Neuronal stem cell (in vitro differentiated cells): ENCODE measurements around the gene PLEKHA5.

ENCODE experiments used
- DNase-seq: peaks from one replicate; pipeline ENCODE4 v3.0.0-alpha.2; 2013; ENCODE audit warnings: low spot score
- H2AFZ ChIP-seq: one replicate; pipeline ENCODE4 v1.6.1; 2013; ENCODE audit warnings: mild to moderate bottlenecking, low read length, inconsistent platforms
- H2AK5ac ChIP-seq: 2 replicates; pipeline ENCODE4 v1.6.1; 2013; ENCODE audit warnings: low read depth, mild to moderate bottlenecking, inconsistent platforms, low read length, moderate library complexity, mixed read lengths
- H2BK120ac ChIP-seq: 2 replicates; pipeline ENCODE4 v1.6.1; 2013; ENCODE audit warnings: low read depth, mild to moderate bottlenecking, inconsistent platforms, low read length, moderate library complexity, mixed read lengths
- H2BK12ac ChIP-seq: one replicate; pipeline ENCODE4 v1.6.1; 2013; ENCODE audit warnings: low read length, inconsistent platforms
- H2BK15ac ChIP-seq: 2 replicates; pipeline ENCODE4 v1.6.1; 2013; ENCODE audit warnings: mild to moderate bottlenecking, low read length, inconsistent platforms, mixed read lengths
- H2BK5ac ChIP-seq: one replicate; pipeline ENCODE4 v1.6.1; 2013; ENCODE audit warnings: inconsistent platforms, mild to moderate bottlenecking, low read length, moderate library complexity
- H3K14ac ChIP-seq: one replicate; pipeline ENCODE4 v1.6.1; 2013; ENCODE audit warnings: low read length, inconsistent platforms
- H3K18ac ChIP-seq: 2 replicates; pipeline ENCODE4 v1.6.1; 2013; ENCODE audit warnings: low read length, inconsistent platforms
- H3K23ac ChIP-seq: 2 replicates; pipeline ENCODE4 v1.6.1; 2013; ENCODE audit warnings: low read depth, mild to moderate bottlenecking, mixed read lengths, low read length, inconsistent platforms; ENCODE audit not compliant: poor library complexity
- H3K27ac ChIP-seq: replicated peaks from 3 replicates; pipeline ENCODE4 v1.5.1; 2013; ENCODE audit warnings: low read length, inconsistent platforms
- H3K27me3 ChIP-seq, 3 experiments: 2 replicates each; pipeline ENCODE4 v1.6.1; 2013; ENCODE audit warnings: low read length in 3 of 3, mild to moderate bottlenecking in 2 of 3, inconsistent platforms in 1 of 3, low read depth in 1 of 3, mixed read lengths in 1 of 3, moderate library complexity in 1 of 3; ENCODE audit not compliant: control insufficient read depth in 3 of 3, insufficient read depth in 3 of 3
- H3K36me3 ChIP-seq, 2 donors: replicated peaks in 1 of 2; 2 replicates each; pipeline ENCODE4 v1.6.1; 2013; ENCODE audit warnings: low read length in 2 of 2; ENCODE audit not compliant: control insufficient read depth in 2 of 2, insufficient read depth in 2 of 2
- H3K4ac ChIP-seq: 2 replicates; pipeline ENCODE4 v1.6.1; 2013; ENCODE audit warnings: inconsistent platforms, mild to moderate bottlenecking, low read length, moderate library complexity
- H3K4me1 ChIP-seq, 2 donors: 1 replicate in 1 of 2; 2 replicates in 1 of 2; pipeline ENCODE4 v1.6.1; 2013; ENCODE audit warnings: low read length in 2 of 2, low read depth in 1 of 2; ENCODE audit not compliant: control insufficient read depth in 2 of 2, insufficient read depth in 1 of 2
- H3K4me2 ChIP-seq: one replicate; pipeline ENCODE4 v1.6.1; 2013; ENCODE audit warnings: mild to moderate bottlenecking, low read length, inconsistent platforms; ENCODE audit not compliant: insufficient read depth, poor library complexity, severe bottlenecking
- H3K4me3 ChIP-seq, 2 donors: 2 replicates each; pipeline ENCODE4 v1.5.1; 2013; ENCODE audit warnings: low read length in 2 of 2, mild to moderate bottlenecking in 2 of 2, inconsistent platforms in 1 of 2, moderate library complexity in 1 of 2
- H3K79me1 ChIP-seq: one replicate; pipeline ENCODE4 v1.6.1; 2013; ENCODE audit warnings: low read depth, mild to moderate bottlenecking, inconsistent platforms, low read length, moderate library complexity
- H3K9ac ChIP-seq: one replicate; pipeline ENCODE4 v1.6.1; 2013; ENCODE audit warnings: mild to moderate bottlenecking, low read depth, low read length, inconsistent platforms; ENCODE audit not compliant: poor library complexity
- H3K9me3 ChIP-seq, 2 donors: replicated peaks in 1 of 2; 2 replicates each; pipeline versions ENCODE3 to v1.6.1; 2013; ENCODE audit warnings: low read length in 2 of 2, mild to moderate bottlenecking in 2 of 2, inconsistent platforms in 1 of 2, low read depth in 1 of 2, mixed read lengths in 1 of 2, moderate library complexity in 1 of 2; ENCODE audit not compliant: control insufficient read depth in 2 of 2, insufficient read depth in 1 of 2
- H4K8ac ChIP-seq: one replicate; pipeline ENCODE4 v1.6.1; 2013; ENCODE audit warnings: low read depth, mild to moderate bottlenecking, inconsistent platforms, low read length, moderate library complexity
- H4K91ac ChIP-seq: one replicate; pipeline ENCODE4 v1.6.1; 2013; ENCODE audit warnings: low read length, low read depth, mild to moderate bottlenecking, inconsistent platforms; ENCODE audit not compliant: poor library complexity
- WGBS, 2 donors: extraction: QIAGEN DNeasy Blood & Tissue Kit; methylation state at CpG; one replicate each; pipeline ENCODE4 v1.1.7; 2013; ENCODE audit warnings: missing lambda C conversion rate in 2 of 2, mixed read lengths in 1 of 2; ENCODE audit not compliant: insufficient read length in 2 of 2, insufficient replicate concordance in 1 of 2; ENCODE audit errors: extremely low coverage in 2 of 2; 5-methylcytosine and 5-hydroxymethylcytosine counted together

The PLEKHA5 gene

DNA sequence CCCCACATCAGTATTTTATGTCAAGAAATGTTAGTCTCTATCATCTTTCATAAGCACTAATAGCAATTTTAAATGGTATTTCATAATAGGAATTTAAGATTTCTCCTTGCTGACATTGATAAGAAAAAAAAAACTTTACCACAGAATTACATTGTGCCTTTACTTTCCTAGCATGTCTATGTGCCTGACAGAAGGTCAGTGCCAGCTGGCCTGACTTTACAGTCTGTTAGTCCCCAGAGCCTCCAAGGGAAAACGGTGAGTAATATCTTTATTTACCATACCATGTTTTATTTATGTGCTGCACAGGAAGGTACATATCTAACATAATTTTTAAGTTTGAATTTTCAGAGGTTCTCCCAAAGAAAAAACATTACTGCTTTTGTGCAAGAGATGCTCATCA is 157.8 kb downstream of the PLEKHA5 start:
- no CpG with 5 or more reads among the region's 1 CpG for WGBS, 2 donors
- no peak overlapping the region for H3K27ac ChIP-seq

DNA sequence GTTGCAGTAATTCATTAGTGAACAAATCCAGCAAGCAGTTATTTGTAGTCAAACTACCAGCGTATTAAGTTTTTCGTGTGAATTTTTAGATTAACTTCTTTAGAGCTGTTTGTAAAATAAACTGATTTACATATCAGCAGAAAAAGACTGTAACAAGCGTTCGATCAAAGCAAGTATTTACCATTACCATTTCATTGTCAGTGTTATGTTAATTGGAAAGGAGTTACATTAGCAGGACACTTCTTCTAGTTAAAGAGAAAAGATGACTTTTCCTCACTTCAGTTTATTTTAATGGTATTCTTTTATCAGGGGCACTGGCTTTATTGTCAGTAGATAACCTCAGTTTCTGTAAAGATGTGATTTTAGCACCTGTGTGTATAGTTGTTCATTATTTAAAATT is 158.6 kb downstream of the PLEKHA5 start:
- Histone ChIP-seq H4K91ac (no peak overlapping the region), H3K27ac (no peak overlapping the region), H3K9ac (no peak overlapping the region), H3K23ac (no peak overlapping the region), H3K14ac (no peak overlapping the region), H2BK15ac (no peak overlapping the region), H3K36me3 (peaks cover 6 to 60% of the 10 kb centered on the region in 2 donors), H3K18ac (no peak overlapping the region), H3K4me2 (no peak overlapping the region), H2AFZ (no peak overlapping the region), H3K4ac (no peak overlapping the region), H3K4me1 (no peaks in the 10 kb centered on the region), H2BK12ac (no peak overlapping the region), H3K27me3 (no peaks in the 10 kb centered on the region), H2AK5ac (no peak overlapping the region), H3K79me1 (no peaks in the 10 kb centered on the region), H2BK120ac (no peak overlapping the region), H2BK5ac (no peak overlapping the region), H3K4me3 (no peak overlapping the region), H3K9me3 (no peaks in the 10 kb centered on the region), H4K8ac (no peak overlapping the region)
- no peak for DNase-seq
- no CpG with 5 or more reads among the region's 4 CpGs for WGBS, 2 donors

More for the DNA sequence above, 157.8 kb downstream of the PLEKHA5 start:
- no peak overlapping the region for H3K23ac ChIP-seq
- no peak overlapping the region for H2BK12ac ChIP-seq
- H2AFZ ChIP-seq: no peak overlapping the region
- H3K4me3 ChIP-seq: no peak overlapping the region
- H3K14ac ChIP-seq: no peak overlapping the region
- H3K4me1 ChIP-seq: no peaks in the 10 kb centered on the region
- H3K18ac ChIP-seq: no peak overlapping the region
- no peak overlapping the region for H2BK5ac ChIP-seq
- peaks cover 6 to 64% of the 10 kb centered on the region in 2 donors for H3K36me3 ChIP-seq
- no peak overlapping the region for H3K4me2 ChIP-seq
- no peaks in the 10 kb centered on the region for H3K79me1 ChIP-seq
- no peaks in the 10 kb centered on the region for H3K27me3 ChIP-seq
- no peak overlapping the region for H3K9ac ChIP-seq
- H4K91ac ChIP-seq: no peak overlapping the region
- no peak overlapping the region for H2BK120ac ChIP-seq
- no peak overlapping the region for H4K8ac ChIP-seq
- no peak for DNase-seq
- no peak overlapping the region for H2BK15ac ChIP-seq
- no peaks in the 10 kb centered on the region for H3K9me3 ChIP-seq
- no peak overlapping the region for H3K4ac ChIP-seq
- H2AK5ac ChIP-seq: no peak overlapping the region

DNA sequence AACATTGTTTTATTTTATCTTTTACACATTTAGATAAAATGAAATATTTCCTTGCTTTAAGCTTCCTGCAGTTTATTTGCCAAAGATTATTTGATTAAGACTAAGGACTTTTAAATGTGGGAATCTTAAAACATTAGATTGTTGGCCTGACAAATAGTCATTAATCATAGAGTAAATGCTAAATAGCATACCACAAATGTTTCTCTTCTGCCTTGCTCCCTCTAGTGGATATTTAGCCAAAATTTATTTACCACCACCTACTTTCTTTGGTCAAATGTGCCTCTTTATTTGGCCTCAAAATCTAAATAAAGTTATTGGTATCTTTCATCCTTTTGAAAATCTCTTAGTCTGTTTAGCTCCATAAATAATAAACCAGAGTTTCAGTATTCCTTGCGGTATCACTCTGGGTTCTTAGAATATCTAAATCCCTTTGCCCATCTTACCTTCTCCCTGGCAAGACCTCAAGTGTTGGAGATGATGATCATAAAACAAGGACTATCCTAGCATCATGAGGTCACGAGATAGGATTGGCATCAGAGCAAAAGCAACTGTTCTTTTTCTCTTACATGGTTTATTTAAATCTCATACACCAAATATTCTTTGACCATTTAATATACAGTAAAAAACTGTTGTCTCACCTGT is 159.2 kb downstream of the PLEKHA5 start:
- no peaks in the 10 kb centered on the region for H3K9me3 ChIP-seq
- H3K27me3 ChIP-seq: no peaks in the 10 kb centered on the region
- no peaks in the 10 kb centered on the region for H3K79me1 ChIP-seq
- no peak overlapping the region for H2BK120ac ChIP-seq
- no peak overlapping the region for H2BK15ac ChIP-seq
- no peak overlapping the region for H3K14ac ChIP-seq
- no peak overlapping the region for H3K4ac ChIP-seq
- no peak overlapping the region for H4K91ac ChIP-seq
- no peak overlapping the region for H3K27ac ChIP-seq
- peak; percentile 6 for DNase-seq
- no peak overlapping the region for H2BK5ac ChIP-seq
- H2AFZ ChIP-seq: no peak overlapping the region
- no peak overlapping the region for H2BK12ac ChIP-seq
- no peak overlapping the region for H2AK5ac ChIP-seq
- no peaks in the 10 kb centered on the region for H3K4me1 ChIP-seq
- H3K4me3 ChIP-seq: no peak overlapping the region
- no CpG with 5 or more reads among the region's 2 CpGs for WGBS, 2 donors
- H3K36me3 ChIP-seq: peaks cover 3 to 56% of the 10 kb centered on the region in 2 donors
- H3K18ac ChIP-seq: no peak overlapping the region
- no peak overlapping the region for H3K23ac ChIP-seq
- no peak overlapping the region for H4K8ac ChIP-seq
- H3K4me2 ChIP-seq: no peak overlapping the region
- H3K9ac ChIP-seq: no peak overlapping the region

DNA sequence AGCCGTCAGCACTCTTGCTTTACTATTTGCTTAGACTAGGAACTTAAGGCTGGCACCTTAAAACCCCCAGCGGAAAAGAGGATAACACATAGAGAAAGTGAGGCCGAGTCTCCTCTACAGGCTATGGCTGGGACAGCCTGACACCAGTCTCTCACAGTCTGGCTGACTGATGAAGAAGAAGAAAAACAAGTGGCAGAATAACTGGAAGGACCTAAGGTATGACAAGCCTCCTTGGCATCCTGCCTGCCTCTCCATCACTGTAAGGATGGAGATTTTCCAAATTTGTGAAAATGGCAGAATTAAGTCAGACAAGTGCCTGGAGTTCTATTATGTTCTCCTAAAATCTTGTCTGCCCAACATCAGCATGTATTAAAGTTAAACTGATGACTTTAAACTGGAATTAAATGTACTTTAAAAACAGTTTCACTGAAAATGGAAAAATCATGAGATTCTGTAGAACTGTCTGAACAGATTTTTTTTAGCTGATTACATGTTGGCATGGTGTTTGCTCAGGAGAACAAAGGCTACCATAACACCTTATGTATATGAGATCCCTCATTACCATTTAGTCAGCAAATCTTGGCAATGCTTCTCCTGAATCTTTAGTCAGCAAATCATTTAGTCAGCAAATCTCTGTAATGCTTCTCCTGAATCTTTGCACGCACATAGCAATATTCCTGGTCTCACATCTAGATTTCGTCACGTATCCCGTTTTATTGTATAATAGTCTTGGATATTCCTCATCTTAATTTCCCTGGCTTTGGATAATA is 169.5 kb downstream of the PLEKHA5 start:
- Histone ChIP-seq H2AK5ac (no peak overlapping the region), H2BK12ac (no peak overlapping the region), H3K36me3 (peaks cover 5 to 41% of the 10 kb centered on the region in 2 donors), H3K4me2 (no peak overlapping the region), H2BK15ac (no peak overlapping the region), H3K23ac (no peak overlapping the region), H2AFZ (no peak overlapping the region), H3K4ac (no peak overlapping the region), H3K18ac (no peak overlapping the region), H3K9ac (no peak overlapping the region), H3K4me1 (no peaks in the 10 kb centered on the region), H4K8ac (no peak overlapping the region), H2BK5ac (no peak overlapping the region), H3K27me3 (no peaks in the 10 kb centered on the region), H3K4me3 (no peak overlapping the region), H3K14ac (no peak overlapping the region), H3K27ac (no peak overlapping the region), H4K91ac (no peak overlapping the region), H2BK120ac (no peak overlapping the region), H3K9me3 (no peaks in the 10 kb centered on the region), H3K79me1 (no peaks in the 10 kb centered on the region)
- WGBS, 2 donors: no CpG with 5 or more reads among the region's 7 CpGs
- no peak for DNase-seq
